Immature natural killer cell (primary cell): ENCODE results near the gene PRDM16. TPM values are rescaled to one million over a fixed set of nuclear protein-coding genes. Genes with fewer than 3 reads are reported as not detected.

Experiments used
- DNase-seq, 3 donors: peaks; one replicate each; pipeline ENCODE4 v3.0.0; 2022; ENCODE audit warnings: mixed read lengths in 1 of 3
- H3K27ac Mint-ChIP-seq, 6 donors: one replicate each; pipeline ENCODE4 v1.8.0; 2020; ENCODE audit warnings: mixed read lengths in 6 of 6, mild to moderate bottlenecking in 5 of 6, inconsistent platforms in 4 of 6, moderate library complexity in 3 of 6
- H3K27me3 Mint-ChIP-seq, 3 donors: one replicate each; pipeline ENCODE4 v1.8.0; 2020 to 2021; ENCODE audit warnings: low read depth in 3 of 3, mild to moderate bottlenecking in 3 of 3, mixed read lengths in 3 of 3, moderate library complexity in 3 of 3, inconsistent platforms in 1 of 3
- H3K36me3 Mint-ChIP-seq, 3 donors: one replicate each; pipeline ENCODE4 v1.8.0; 2020; ENCODE audit warnings: mixed read lengths in 3 of 3, inconsistent platforms in 2 of 3, mild to moderate bottlenecking in 2 of 3
- H3K4me1 Mint-ChIP-seq, 2 donors: one replicate each; pipeline ENCODE4 v1.8.0; 2020; ENCODE audit warnings: inconsistent platforms in 2 of 2, mild to moderate bottlenecking in 2 of 2, mixed read lengths in 2 of 2, moderate library complexity in 1 of 2
- H3K4me3 Mint-ChIP-seq, 5 donors: one replicate each; pipeline ENCODE4 v1.8.0; 2020; ENCODE audit warnings: mild to moderate bottlenecking in 5 of 5, mixed read lengths in 5 of 5, inconsistent platforms in 3 of 5, moderate library complexity in 3 of 5
- H3K9me3 Mint-ChIP-seq, 6 donors: one replicate each; pipeline ENCODE4 v1.8.0; 2020; ENCODE audit warnings: mild to moderate bottlenecking in 6 of 6, mixed read lengths in 6 of 6, inconsistent platforms in 4 of 6, moderate library complexity in 3 of 6
- polyA plus RNA-seq, 3 donors: library from polyadenylated mRNA; unstranded; fragments of 300-500 nt; fragmentation: Illumina TruSeq; gene quantifications; one replicate each; pipeline ENCODE4 v1.2.3, GENCODE V29; 2021

PRDM16 gene
- polyA plus RNA-seq, 3 donors from 2014 or later, result 0.17 to 0.29 (median 0.22) TPM

DNA sequence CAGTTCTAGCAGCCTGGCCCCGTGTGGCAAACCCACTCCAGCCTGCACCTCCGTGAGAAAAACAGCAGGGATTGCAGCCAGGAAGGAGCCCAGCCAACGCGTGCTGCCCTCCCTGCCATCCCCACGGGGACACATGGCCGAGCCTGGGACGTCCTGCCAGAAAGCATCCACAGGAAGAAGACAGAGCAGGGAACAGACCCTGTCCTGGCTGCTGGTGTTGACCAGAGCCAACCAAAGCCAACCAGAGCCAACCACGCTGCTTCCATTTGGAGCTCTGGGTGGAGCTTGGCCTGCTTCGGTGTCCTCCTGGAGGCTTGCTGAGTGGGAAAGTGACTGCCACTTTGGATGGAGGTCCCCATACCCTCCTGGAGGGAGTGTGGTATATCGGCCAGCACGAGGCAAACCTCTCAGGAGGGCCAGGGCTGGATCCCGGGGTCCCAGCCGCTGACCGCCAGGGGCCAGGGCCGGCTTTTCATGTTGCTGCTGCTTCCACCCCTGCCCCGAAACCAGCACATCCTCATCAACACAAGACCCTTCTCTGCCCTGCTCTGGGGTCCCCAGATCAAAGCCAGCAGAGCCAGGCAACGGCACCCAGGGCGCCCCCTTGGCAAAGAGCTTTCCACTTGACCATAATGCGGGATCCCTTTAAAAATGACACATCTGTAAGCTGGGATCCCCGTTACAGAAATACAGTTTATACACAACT, 304.9 kb downstream of the PRDM16 start:
- Mint-ChIP-seq H3K27me3 (peaks cover 16 to 24% (median 21%) of the 10 kb centered on the region in 3 donors), H3K9me3 (no peaks in the 10 kb centered on the region), H3K27ac (no peak overlapping the region), H3K36me3 (peaks cover 0 to 4% (median 0%) of the 10 kb centered on the region in 3 donors), H3K4me1 (peaks cover 42 to 50% of the 10 kb centered on the region in 2 donors), H3K4me3 (peak overlapping the region in 4 of 5 donors; percentile 13 to 41 (median 22))
- DNase-seq, result no peak

GRCh38 chr1:3375245-3375644, 306.2 kb downstream of the PRDM16 start:
- H3K27me3 Mint-ChIP-seq, result peaks cover 16 to 21% (median 20%) of the 10 kb centered on the region in 3 donors
- no peaks in the 10 kb centered on the region for H3K9me3 Mint-ChIP-seq
- H3K36me3 Mint-ChIP-seq, result peaks cover 0 to 4% (median 0%) of the 10 kb centered on the region in 3 donors
- no peak overlapping the region for H3K27ac Mint-ChIP-seq
- DNase-seq, result no peak
- H3K4me1 Mint-ChIP-seq, result peaks cover 39 to 43% of the 10 kb centered on the region in 2 donors
- no peak overlapping the region for H3K4me3 Mint-ChIP-seq

GRCh38 chr1:3377166-3377565, 308.2 kb downstream of the PRDM16 start:
- H3K4me1 Mint-ChIP-seq, result peaks cover 32 to 45% of the 10 kb centered on the region in 2 donors
- H3K4me3 Mint-ChIP-seq, result no peak overlapping the region
- no peak for DNase-seq

GRCh38 chr1:3377604-3378279, 308.7 kb downstream of the PRDM16 start:
- Mint-ChIP-seq H3K4me1 (peaks cover 27 to 39% of the 10 kb centered on the region in 2 donors), H3K27ac (no peak overlapping the region), H3K9me3 (no peaks in the 10 kb centered on the region), H3K27me3 (peaks cover 5 to 15% (median 14%) of the 10 kb centered on the region in 3 donors), H3K4me3 (no peak overlapping the region), H3K36me3 (no peaks in the 10 kb centered on the region)
- no peak for DNase-seq

More at GRCh38 chr1:3377166-3377565, 308.2 kb downstream of the PRDM16 start:
- no peak overlapping the region for H3K27ac Mint-ChIP-seq
- peaks cover 10 to 20% (median 16%) of the 10 kb centered on the region in 3 donors for H3K27me3 Mint-ChIP-seq
- H3K36me3 Mint-ChIP-seq, result no peaks in the 10 kb centered on the region
- no peaks in the 10 kb centered on the region for H3K9me3 Mint-ChIP-seq

DNA sequence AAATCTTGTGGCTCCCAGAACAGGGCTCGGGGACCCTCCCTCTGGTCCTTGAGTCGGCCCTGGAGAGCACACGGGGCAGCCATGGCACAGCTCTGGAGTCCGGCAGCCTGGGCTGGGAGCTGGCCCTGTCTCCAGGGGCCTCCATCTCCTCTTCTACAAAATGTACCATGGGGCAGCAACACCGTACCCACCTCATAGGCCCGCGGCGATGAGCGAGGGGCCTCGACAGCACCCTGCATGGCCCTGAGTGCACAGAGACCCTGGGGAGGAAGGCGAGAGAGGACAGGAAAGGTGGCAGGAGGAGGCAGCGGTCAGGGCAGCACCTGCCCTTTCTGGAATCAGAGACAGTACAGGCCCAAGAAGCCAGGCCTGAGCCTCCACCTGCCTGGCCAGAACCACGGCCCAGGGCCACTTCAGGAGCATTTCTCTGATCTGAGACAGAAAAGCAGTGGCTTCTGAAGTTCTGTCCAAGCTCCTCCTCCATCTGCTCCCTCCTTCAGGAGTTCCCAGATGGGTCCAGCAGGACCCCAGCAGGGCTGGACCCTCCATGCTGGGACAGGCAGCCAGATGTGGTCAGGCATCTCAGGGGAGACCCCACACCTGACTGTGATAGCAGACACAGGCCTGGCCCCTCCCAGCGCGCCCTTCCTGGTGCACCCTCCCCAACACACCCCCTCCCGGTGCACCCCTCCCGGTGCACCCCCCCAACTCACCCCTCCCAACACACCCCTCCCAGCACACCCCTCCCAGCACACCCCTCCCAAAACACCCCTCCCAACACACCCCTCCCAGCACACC, 309.6 kb downstream of the PRDM16 start:
- Mint-ChIP-seq H3K4me3 (no peak overlapping the region), H3K9me3 (no peaks in the 10 kb centered on the region), H3K27me3 (peaks cover 5 to 15% (median 11%) of the 10 kb centered on the region in 3 donors), H3K36me3 (no peaks in the 10 kb centered on the region), H3K4me1 (peaks cover 27 to 38% of the 10 kb centered on the region in 2 donors), H3K27ac (no peak overlapping the region)
- DNase-seq, result no peak

DNA sequence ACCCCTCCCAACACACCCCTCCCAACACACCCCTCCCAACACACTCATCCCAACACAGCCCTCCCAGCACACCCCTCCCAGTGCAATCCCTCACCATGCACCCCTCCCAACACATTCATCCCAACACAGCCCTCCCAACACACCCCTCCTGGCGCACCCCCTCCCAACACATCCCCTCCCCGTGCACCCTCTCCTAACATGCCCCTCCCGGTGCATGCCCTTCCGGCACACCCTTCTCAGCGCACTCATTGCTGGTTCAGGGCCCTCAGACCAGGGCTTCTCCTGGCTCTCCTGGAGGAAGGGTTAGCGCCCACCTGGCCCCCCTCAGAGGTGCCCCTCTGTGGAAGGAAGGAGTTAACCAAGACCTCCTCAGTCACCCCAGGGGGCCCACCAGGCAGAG, 310.9 kb downstream of the PRDM16 start:
- H3K27ac Mint-ChIP-seq, result no peak overlapping the region
- no peak overlapping the region for H3K4me3 Mint-ChIP-seq
- no peaks in the 10 kb centered on the region for H3K36me3 Mint-ChIP-seq
- no peaks in the 10 kb centered on the region for H3K9me3 Mint-ChIP-seq
- peaks cover 9 to 21% (median 11%) of the 10 kb centered on the region in 3 donors for H3K27me3 Mint-ChIP-seq
- no peak for DNase-seq
- peaks cover 34 to 45% of the 10 kb centered on the region in 2 donors for H3K4me1 Mint-ChIP-seq

DNA sequence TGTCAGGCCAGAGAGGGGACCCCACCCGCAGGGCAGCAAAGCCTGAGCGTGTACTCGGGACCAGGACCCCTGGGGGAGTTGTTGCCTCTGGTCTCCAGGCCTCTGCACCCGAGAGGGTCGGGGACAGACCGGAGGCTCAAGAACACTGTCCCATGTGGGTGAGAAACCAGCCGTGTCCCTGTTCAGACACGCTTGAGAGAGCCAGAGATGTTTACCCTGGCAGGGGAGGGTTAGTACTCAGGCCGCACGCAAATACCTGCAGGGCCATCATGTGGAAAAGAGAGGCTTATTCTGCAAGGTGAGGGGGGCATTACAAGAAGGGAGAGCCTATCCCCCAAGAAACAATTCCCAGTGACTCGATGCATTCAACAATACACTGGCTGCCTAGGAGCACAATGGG, 311.5 kb downstream of the PRDM16 start:
- Mint-ChIP-seq H3K27me3 (peaks cover 9 to 21% (median 10%) of the 10 kb centered on the region in 3 donors), H3K4me3 (no peak overlapping the region), H3K9me3 (no peaks in the 10 kb centered on the region), H3K36me3 (no peaks in the 10 kb centered on the region), H3K4me1 (peaks cover 36 to 45% of the 10 kb centered on the region in 2 donors), H3K27ac (no peak overlapping the region)
- no peak for DNase-seq

DNA sequence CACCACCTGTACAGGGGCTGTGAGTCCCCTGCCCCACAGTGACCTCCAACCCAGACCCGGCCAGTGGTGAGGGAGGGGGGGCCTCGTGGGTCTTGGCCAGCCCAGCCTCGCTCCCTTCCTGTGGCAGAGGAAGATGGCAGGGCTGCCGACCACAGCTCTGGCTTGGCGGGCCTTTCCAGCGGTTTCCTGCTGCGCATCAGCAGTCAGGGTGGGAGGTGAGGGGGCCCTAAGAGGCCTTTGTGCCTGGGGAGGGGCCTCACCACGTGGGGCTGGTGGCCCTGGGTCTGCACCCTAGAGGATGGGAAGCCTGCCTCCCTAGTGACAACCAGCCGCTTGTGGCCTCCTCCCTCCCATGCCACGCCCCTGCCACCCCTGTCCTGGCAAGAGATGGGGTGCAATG, 312.9 kb downstream of the PRDM16 start:
- H3K4me3 Mint-ChIP-seq, result peak overlapping the region in 2 of 5 donors; percentile 3 to 67
- no peaks in the 10 kb centered on the region for H3K9me3 Mint-ChIP-seq
- H3K27ac Mint-ChIP-seq, result no peak overlapping the region
- DNase-seq, result peak in 1 of 3 donors; percentile 19
- H3K36me3 Mint-ChIP-seq, result no peaks in the 10 kb centered on the region
- peaks cover 3 to 13% (median 9%) of the 10 kb centered on the region in 3 donors for H3K27me3 Mint-ChIP-seq
- peaks cover 38% of the 10 kb centered on the region in 2 donors for H3K4me1 Mint-ChIP-seq

- Mint-ChIP-seq H3K36me3 (no peaks in the 10 kb centered on the region), H3K9me3 (no peaks in the 10 kb centered on the region)
Observed at GRCh38 chr1:3382326-3383057, 313.5 kb downstream of the PRDM16 start.

DNA sequence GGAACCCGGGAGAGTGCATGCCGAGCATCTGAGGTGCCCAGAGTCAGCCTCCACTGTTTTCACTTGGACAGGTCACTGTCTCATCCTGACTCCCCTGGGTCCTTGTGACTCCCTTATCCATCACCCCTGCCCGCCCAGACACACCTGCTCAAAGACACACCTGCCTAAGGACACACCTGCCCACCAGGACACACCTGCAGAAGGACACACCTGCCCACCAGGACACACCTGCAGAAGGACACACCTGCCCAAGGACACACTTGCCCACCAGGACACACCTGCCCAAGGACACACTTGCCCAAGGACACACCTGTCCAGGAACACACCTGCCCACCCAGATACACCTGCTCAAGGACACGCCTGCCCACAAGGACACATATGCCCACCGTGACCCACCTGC, 314.7 kb downstream of the PRDM16 start:
- DNase-seq, result no peak
- peak overlapping the region in 2 of 6 donors; percentile 62 to 82 for H3K27ac Mint-ChIP-seq
- peaks cover 3 to 13% (median 8%) of the 10 kb centered on the region in 3 donors for H3K27me3 Mint-ChIP-seq
- no peaks in the 10 kb centered on the region for H3K36me3 Mint-ChIP-seq
- peaks cover 38% of the 10 kb centered on the region in 2 donors for H3K4me1 Mint-ChIP-seq
- no peaks in the 10 kb centered on the region for H3K9me3 Mint-ChIP-seq
- H3K4me3 Mint-ChIP-seq, result peak overlapping the region; percentile 15 to 85 (median 25)

More at GRCh38 chr1:3382326-3383057, 313.5 kb downstream of the PRDM16 start:
- H3K27me3 Mint-ChIP-seq, result peaks cover 3 to 13% (median 12%) of the 10 kb centered on the region in 3 donors
- peaks cover 38% of the 10 kb centered on the region in 2 donors for H3K4me1 Mint-ChIP-seq
- peak overlapping the region in 1 of 6 donors; percentile 40 for H3K27ac Mint-ChIP-seq
- H3K4me3 Mint-ChIP-seq, result no peak overlapping the region
- DNase-seq, result no peak

DNA sequence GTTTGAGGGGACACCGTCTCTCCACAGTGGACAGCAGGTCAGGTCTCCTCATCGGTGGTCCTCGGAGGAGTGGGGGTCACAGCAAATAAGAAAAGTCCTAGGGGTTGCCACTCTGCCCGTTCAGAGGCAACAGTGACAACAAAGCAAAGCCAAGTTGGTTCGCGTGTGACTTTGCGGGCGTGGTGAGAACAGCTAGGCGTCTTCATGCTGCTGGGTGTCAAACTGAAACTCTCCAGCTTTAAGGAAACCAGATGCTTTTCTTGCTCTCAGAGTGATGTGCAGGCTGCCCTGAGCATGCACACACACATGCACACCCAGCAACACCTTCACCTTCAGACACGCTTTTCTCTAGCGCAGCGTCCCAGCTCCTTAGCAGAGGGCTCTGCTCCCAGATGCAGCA, 315.4 kb downstream of the PRDM16 start:
- H3K9me3 Mint-ChIP-seq, result no peaks in the 10 kb centered on the region
- peak overlapping the region; percentile 23 to 82 (median 69) for H3K27ac Mint-ChIP-seq
- H3K4me1 Mint-ChIP-seq, result peaks cover 38% of the 10 kb centered on the region in 2 donors
- peak overlapping the region; percentile 52 to 85 (median 73) for H3K4me3 Mint-ChIP-seq
- peaks cover 3 to 13% (median 8%) of the 10 kb centered on the region in 3 donors for H3K27me3 Mint-ChIP-seq
- no peaks in the 10 kb centered on the region for H3K36me3 Mint-ChIP-seq
- DNase-seq, result peak; percentile 61 to 73 (median 72)

- H3K4me1 Mint-ChIP-seq, result peaks cover 30 to 32% of the 10 kb centered on the region in 2 donors
- no peaks in the 10 kb centered on the region for H3K36me3 Mint-ChIP-seq
- H3K27me3 Mint-ChIP-seq, result peaks cover 3 to 20% (median 17%) of the 10 kb centered on the region in 3 donors
- no peak overlapping the region for H3K4me3 Mint-ChIP-seq
- no peaks in the 10 kb centered on the region for H3K9me3 Mint-ChIP-seq
- no peak overlapping the region for H3K27ac Mint-ChIP-seq
- DNase-seq, result no peak
Observed at GRCh38 chr1:3386205-3387002, 317.4 kb downstream of the PRDM16 start.
